Duodenal mucosa (tissue), 2 donors: ENCODE results near the gene REEP3.
"Not testable (repeated sequence)": the region's sequence is repeated elsewhere in the genome, so short reads cannot be mapped to it uniquely, and the experiment has no call there.

Experiments
- H3K27ac ChIP-seq: one replicate; pipeline ENCODE4 v1.7.0; 2013; ENCODE audit warnings: low read depth, low read length
- H3K27me3 ChIP-seq, 2 donors: one replicate each; pipeline ENCODE4 v1.7.0; 2013; ENCODE audit warnings: low read length in 2 of 2, control low read depth in 1 of 2; ENCODE audit not compliant: insufficient read depth in 2 of 2, control insufficient read depth in 1 of 2
- H3K36me3 ChIP-seq, 2 donors: one replicate each; pipeline ENCODE4 v1.7.0; 2013; ENCODE audit warnings: low read length in 2 of 2, control low read depth in 1 of 2; ENCODE audit not compliant: insufficient read depth in 2 of 2, control insufficient read depth in 1 of 2
- H3K4me1 ChIP-seq, 2 donors: one replicate each; pipeline ENCODE4 v1.7.0; 2013; ENCODE audit warnings: low read length in 2 of 2, control low read depth in 1 of 2; ENCODE audit not compliant: insufficient read depth in 2 of 2, control insufficient read depth in 1 of 2
- H3K4me3 ChIP-seq, 2 donors: one replicate each; pipeline ENCODE4 v1.7.0; 2013; ENCODE audit warnings: low read length in 2 of 2, low read depth in 1 of 2
- H3K9ac ChIP-seq, 2 donors: one replicate each; pipeline ENCODE4 v1.7.0; 2013; ENCODE audit warnings: low read length in 2 of 2, low read depth in 1 of 2
- H3K9me3 ChIP-seq, 2 donors: one replicate each; pipeline ENCODE4 v1.7.0; 2013; ENCODE audit warnings: low read length in 2 of 2, control low read depth in 1 of 2; ENCODE audit not compliant: control insufficient read depth in 1 of 2

REEP3 gene

GRCh38 chr10:63653747-63654146 is 132.5 kb downstream of the REEP3 start:
- Histone ChIP-seq H3K9me3 (no peaks in the 10 kb centered on the region), H3K27ac (no peak overlapping the region), H3K9ac (no peak overlapping the region), H3K4me1 (peaks cover 0 to 10% of the 10 kb centered on the region in 2 donors), H3K36me3 (no peaks in the 10 kb centered on the region), H3K4me3 (no peak overlapping the region), H3K27me3 (no peaks in the 10 kb centered on the region)

DNA sequence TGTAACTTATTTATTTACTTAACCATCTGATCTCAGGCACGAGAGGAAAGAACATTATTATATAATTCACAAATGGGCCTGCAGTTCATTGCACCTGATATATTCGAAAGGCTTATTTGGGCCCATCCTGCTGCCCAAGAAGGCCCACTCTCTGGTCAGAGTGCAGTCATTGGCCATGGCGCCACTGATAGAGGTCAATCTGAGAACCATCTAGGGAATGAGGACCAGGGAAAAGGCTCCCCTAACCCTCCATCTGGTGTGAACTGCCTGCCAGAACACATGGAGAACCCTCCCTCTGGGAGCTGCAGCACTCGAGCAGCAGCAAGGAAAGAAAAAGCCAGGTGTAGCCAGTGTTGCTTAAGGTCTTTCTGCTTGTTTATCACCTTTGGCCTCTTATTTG is 136.6 kb downstream of the REEP3 start:
- no peak overlapping the region for H3K9ac ChIP-seq
- no peaks in the 10 kb centered on the region for H3K36me3 ChIP-seq
- no peak overlapping the region for H3K4me3 ChIP-seq
- H3K4me1 ChIP-seq: peaks cover 0 to 10% of the 10 kb centered on the region in 2 donors
- H3K27ac ChIP-seq: no peak overlapping the region
- H3K27me3 ChIP-seq: no peaks in the 10 kb centered on the region
- H3K9me3 ChIP-seq: no peaks in the 10 kb centered on the region

- H3K27ac ChIP-seq, H3K4me1 ChIP-seq, H3K9me3 ChIP-seq: not testable (repeated sequence)
Observed at GRCh38 chr10:63660941-63661340, 139.7 kb downstream of the REEP3 start.

GRCh38 chr10:63661347-63661746 is 140.1 kb downstream of the REEP3 start:
- H3K9ac ChIP-seq: no peak overlapping the region
- H3K4me1 ChIP-seq: peaks cover 0 to 9% of the 10 kb centered on the region in 2 donors
- H3K36me3 ChIP-seq: no peaks in the 10 kb centered on the region
- no peak overlapping the region for H3K4me3 ChIP-seq
- H3K9me3 ChIP-seq: no peaks in the 10 kb centered on the region
- no peaks in the 10 kb centered on the region for H3K27me3 ChIP-seq
- H3K27ac ChIP-seq: no peak overlapping the region

More at GRCh38 chr10:63660941-63661340, 139.7 kb downstream of the REEP3 start:
- H3K36me3 ChIP-seq, H3K27me3 ChIP-seq, H3K9ac ChIP-seq, H3K4me3 ChIP-seq: not testable (repeated sequence)

GRCh38 chr10:63664341-63664885 is 143.2 kb downstream of the REEP3 start:
- no peak overlapping the region for H3K27ac ChIP-seq
- no peaks in the 10 kb centered on the region for H3K36me3 ChIP-seq
- H3K9me3 ChIP-seq: no peaks in the 10 kb centered on the region
- no peaks in the 10 kb centered on the region for H3K27me3 ChIP-seq
- H3K4me3 ChIP-seq: no peak overlapping the region
- H3K9ac ChIP-seq: no peak overlapping the region
- H3K4me1 ChIP-seq: no peaks in the 10 kb centered on the region

- not testable (repeated sequence) for H3K27ac ChIP-seq
Observed at GRCh38 chr10:63665006-63665580, 143.9 kb downstream of the REEP3 start.

GRCh38 chr10:63665670-63666134 is 144.5 kb downstream of the REEP3 start:
- Histone ChIP-seq H3K9ac (no peak overlapping the region), H3K9me3 (no peaks in the 10 kb centered on the region), H3K36me3 (no peaks in the 10 kb centered on the region), H3K27ac (no peak overlapping the region), H3K4me3 (no peak overlapping the region), H3K4me1 (no peaks in the 10 kb centered on the region), H3K27me3 (no peaks in the 10 kb centered on the region)

More at GRCh38 chr10:63665006-63665580, 143.9 kb downstream of the REEP3 start:
- H3K27me3 ChIP-seq, H3K36me3 ChIP-seq, H3K4me3 ChIP-seq, H3K9me3 ChIP-seq, H3K9ac ChIP-seq, H3K4me1 ChIP-seq: not testable (repeated sequence)

DNA sequence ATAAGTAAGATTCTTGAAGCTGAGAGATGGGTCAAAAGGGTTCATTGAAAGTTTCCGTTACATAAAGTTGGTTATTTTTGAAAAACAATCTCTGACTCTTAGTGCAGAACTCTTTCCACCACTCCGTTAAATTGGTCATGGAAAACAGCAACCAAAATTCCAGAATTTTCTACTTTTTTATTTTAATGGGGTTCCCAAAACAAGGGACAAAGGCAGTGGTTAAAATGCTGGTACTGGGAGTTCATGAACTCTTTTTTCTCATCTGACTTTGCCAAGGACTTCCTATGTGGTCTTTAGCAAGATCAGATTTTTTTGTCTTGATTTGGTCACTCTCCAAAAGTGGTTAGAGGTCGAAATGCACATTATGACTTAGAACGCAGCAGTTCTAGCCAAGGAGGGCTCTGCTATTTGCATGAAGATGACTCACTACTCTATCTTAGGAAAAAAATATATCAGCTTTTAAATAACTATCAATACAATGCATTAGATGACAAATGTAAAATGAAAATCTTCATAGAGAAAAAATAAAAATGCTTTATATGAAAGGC is 145.7 kb downstream of the REEP3 start:
- no peaks in the 10 kb centered on the region for H3K36me3 ChIP-seq
- no peak overlapping the region for H3K4me3 ChIP-seq
- peaks cover 0 to 8% of the 10 kb centered on the region in 2 donors for H3K4me1 ChIP-seq
- no peaks in the 10 kb centered on the region for H3K27me3 ChIP-seq
- H3K27ac ChIP-seq: no peak overlapping the region
- H3K9ac ChIP-seq: no peak overlapping the region
- no peaks in the 10 kb centered on the region for H3K9me3 ChIP-seq

GRCh38 chr10:63667596-63668480 is 146.6 kb downstream of the REEP3 start:
- Histone ChIP-seq H3K27ac (no peak overlapping the region), H3K9me3 (no peaks in the 10 kb centered on the region)

More at GRCh38 chr10:63667596-63668480, 146.6 kb downstream of the REEP3 start:
- Histone ChIP-seq H3K4me3 (no peak overlapping the region), H3K9ac (no peak overlapping the region), H3K36me3 (no peaks in the 10 kb centered on the region), H3K27me3 (no peaks in the 10 kb centered on the region), H3K4me1 (peaks cover 4 to 9% of the 10 kb centered on the region in 2 donors)
